Lung microvascular endothelial cell (primary cell): ENCODE measurements around the gene SDHB. TPM values are rescaled to one million over a fixed set of nuclear protein-coding genes. Genes with fewer than 3 reads are reported as not detected.

Source experiments
- DNase-seq, 2 donors: peaks; one replicate each; pipeline versions ENCODE4 v3.0.0 to v3.0.0-alpha.2; 2010; ENCODE audit warnings: low read depth in 2 of 2
- total RNA-seq: library from RNA; depleted of rRNA; stranded (reverse); fragments of >200 nt; gene quantifications from 2 replicates; pipeline ENCODE4 v1.2.1, GENCODE V29; 2014

SDHB gene
- total RNA-seq, 1 donor from 2014 or later = 139 TPM

DNA sequence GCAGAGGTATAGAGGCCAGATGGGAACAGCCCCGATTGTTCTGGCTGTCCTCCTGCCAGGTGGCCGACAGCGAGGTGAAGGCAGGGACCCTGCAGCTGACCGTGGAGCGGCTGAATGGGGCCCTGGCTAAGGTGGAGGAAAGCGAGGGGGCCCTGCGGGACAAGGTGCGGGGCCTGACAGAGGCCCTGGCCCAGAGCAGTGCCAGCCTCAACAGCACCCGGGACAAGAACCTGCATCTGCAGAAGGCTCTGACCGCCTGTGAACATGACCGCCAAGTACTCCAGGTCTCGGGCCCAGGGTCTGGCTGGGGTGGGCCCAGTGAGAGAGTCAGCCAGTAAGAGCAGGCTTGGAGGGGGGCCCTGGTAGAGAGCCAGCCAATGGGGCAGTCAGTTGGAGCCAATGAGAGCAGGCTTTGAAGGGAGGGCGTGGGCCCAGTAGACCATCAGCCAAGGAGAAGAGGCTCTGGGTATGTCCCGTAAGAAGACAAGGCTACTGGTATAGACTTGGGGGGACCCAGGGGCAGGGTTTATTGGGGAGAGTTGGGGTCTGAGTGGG, 84.7 kb downstream of the SDHB start:
- no peak for DNase-seq

Other genes with a start within 250 kb of the SDHB start
- under 0.01 and 5,258 TPM in 2 replicates for gene RNU1-2, start 158.1 kb downstream of the SDHB start, total RNA-seq
- 8.1 and 18.3 TPM in 2 replicates for gene CROCC, start 132.1 kb downstream of the SDHB start, total RNA-seq
- 15.9 and 25.6 TPM in 2 replicates for gene MFAP2, start 73.4 kb downstream of the SDHB start, total RNA-seq
- 25.1 and 44.6 TPM in 2 replicates for gene ATP13A2, start 42.1 kb downstream of the SDHB start, total RNA-seq
- gene PADI2, start 65.4 kb upstream of the SDHB start, total RNA-seq = under 0.01 and 0.22 TPM in 2 replicates
- gene PADI1, start 151.1 kb upstream of the SDHB start, total RNA-seq = under 0.01 TPM in 1 of 2 replicates, not detected in the other
- under 0.01 TPM in 1 of 2 replicates, not detected in the other for gene PADI3, start 195.1 kb upstream of the SDHB start, total RNA-seq